Measurements from ENCODE around the gene FER. TPM values are rescaled to one million over a fixed set of nuclear protein-coding genes. Genes with fewer than 3 reads are reported as not detected.
A peak's percentile ranks its signal among the peaks of the same experiment; 100 is the strongest.

FER gene
- total and polyA plus RNA-seq, 12 donors = 3.5 to 37.5 (median 27.0) TPM

GRCh38 chr5:108919591-108920326 lies 172.1 kb downstream of the FER start:
- no peak for DNase-seq
- H3K4me1 ChIP-seq (replicated peaks in 1 of 2) = no peaks in the 10 kb centered on the region
- H3K27me3 ChIP-seq = no peaks in the 10 kb centered on the region
- peak in 5 of 6 experiments; percentile 4 to 48 (median 43) for TF ChIP-seq CTCF (IDR thresholded peaks at IDR 0.05)
- no peak for TF ChIP-seq POLR2A (IDR thresholded peaks at IDR 0.05)
- H3K27ac ChIP-seq = no peak overlapping the region
- intact Hi-C loops (cut with DNase I) = no loop called here
- WGBS, 4 donors = 84 to 90% (median 88%) methylated on average over 2 of the region's 2 CpGs
- H3K9me3 ChIP-seq (replicated peaks in 1 of 3) = peaks cover 0 to 6% (median 0%) of the 10 kb centered on the region in 3 donors
- no peaks in the 10 kb centered on the region for H3K36me3 ChIP-seq (replicated peaks in 1 of 2)
- no peak overlapping the region for H3K4me3 ChIP-seq

GRCh38 chr5:108924457-108924961 lies 176.8 kb downstream of the FER start:
- Histone ChIP-seq H3K27me3 (no peaks in the 10 kb centered on the region), H3K4me3 (no peak overlapping the region), H3K27ac (no peak overlapping the region), H3K9me3 (replicated peaks in 1 of 3) (no peaks in the 10 kb centered on the region), H3K36me3 (replicated peaks in 1 of 2) (no peaks in the 10 kb centered on the region), H3K4me1 (replicated peaks in 1 of 2) (peaks cover 0 to 7% of the 10 kb centered on the region in 2 donors)
- intact Hi-C loops (cut with DNase I) = no loop called here
- DNase-seq = no peak
- TF ChIP-seq POLR2A (IDR thresholded peaks at IDR 0.05) (no peak), CTCF (IDR thresholded peaks at IDR 0.05) (peak in 2 of 6 experiments; percentile 7 to 25)
- WGBS, 4 donors = 92 to 97% (median 95%) methylated on average over 3 of the region's 3 CpGs

GRCh38 chr5:108925073-108925472 lies 177.4 kb downstream of the FER start:
- no peaks in the 10 kb centered on the region for H3K9me3 ChIP-seq (replicated peaks in 1 of 3)
- intact Hi-C loops (cut with DNase I) = no loop called here
- H3K36me3 ChIP-seq (replicated peaks in 1 of 2) = no peaks in the 10 kb centered on the region
- no peaks in the 10 kb centered on the region for H3K27me3 ChIP-seq
- DNase-seq = no peak
- peaks cover 0 to 12% of the 10 kb centered on the region in 2 donors for H3K4me1 ChIP-seq (replicated peaks in 1 of 2)
- H3K27ac ChIP-seq = no peak overlapping the region
- no peak for TF ChIP-seq CTCF (IDR thresholded peaks at IDR 0.05)
- TF ChIP-seq POLR2A (IDR thresholded peaks at IDR 0.05) = no peak
- no peak overlapping the region for H3K4me3 ChIP-seq

GRCh38 chr5:108930107-108930506 lies 182.4 kb downstream of the FER start:
- 83 to 96% (median 95%) methylated on average over 2 to 3 of the region's 3 CpGs for WGBS, 4 donors
- Histone ChIP-seq H3K27me3 (no peaks in the 10 kb centered on the region), H3K4me3 (no peak overlapping the region), H3K27ac (no peak overlapping the region), H3K9me3 (replicated peaks in 1 of 3) (no peaks in the 10 kb centered on the region), H3K4me1 (replicated peaks in 1 of 2) (peaks cover 0 to 16% of the 10 kb centered on the region in 2 donors), H3K36me3 (replicated peaks in 1 of 2) (no peaks in the 10 kb centered on the region)
- no peak for DNase-seq
- intact Hi-C loops (cut with DNase I) = no loop called here
- TF ChIP-seq POLR2A (IDR thresholded peaks at IDR 0.05) (no peak), CTCF (IDR thresholded peaks at IDR 0.05) (no peak)
